AG09309 (cell line): ENCODE data around the gene CABLES2.

Experiments
- DNase-seq: peaks from one replicate; pipeline ENCODE4 v3.0.0-alpha.2; 2010; ENCODE audit warnings: low read depth
- H3K4me3 ChIP-seq: 2 replicates; pipeline ENCODE4 v1.5.1; 2011; ENCODE audit warnings: mild to moderate bottlenecking, low read depth, low read length, moderate library complexity; ENCODE audit not compliant: control insufficient read depth
- CTCF ChIP-seq: IDR thresholded peaks from 2 replicates; pipeline ENCODE4 v1.5.1; 2011; ENCODE audit warnings: mild to moderate bottlenecking, low read depth, low read length, inconsistent platforms; ENCODE audit not compliant: insufficient read depth, control insufficient read depth; ENCODE audit errors: missing control alignments

The CABLES2 gene

GRCh38 chr20:62409086-62409853 lies 2.2 kb upstream of the CABLES2 start:
- H3K4me3 ChIP-seq, result no peak overlapping the region
- no peak for TF ChIP-seq CTCF
- DNase-seq, result no peak

GRCh38 chr20:62408640-62409039 lies 1.6 kb upstream of the CABLES2 start:
- no peak overlapping the region for H3K4me3 ChIP-seq
- no peak for TF ChIP-seq CTCF
- DNase-seq, result no peak

GRCh38 chr20:62408055-62408454 lies 970 bp upstream of the CABLES2 start:
- no peak for TF ChIP-seq CTCF
- no peak overlapping the region for H3K4me3 ChIP-seq
- no peak for DNase-seq

- TF ChIP-seq CTCF, result no peak
- peak overlapping the region; percentile 52 for H3K4me3 ChIP-seq
- DNase-seq, result no peak
Observed at GRCh38 chr20:62406635-62407176, 379 bp downstream of the CABLES2 start.

- peak overlapping the region; percentile 52 for H3K4me3 ChIP-seq
- no peak for TF ChIP-seq CTCF
- no peak for DNase-seq
Observed at GRCh38 chr20:62405981-62406513, 1.0 kb downstream of the CABLES2 start.

- no peak for DNase-seq
- TF ChIP-seq CTCF, result peak; percentile 58
- no peak overlapping the region for H3K4me3 ChIP-seq
Observed at GRCh38 chr20:62405108-62405980, 1.7 kb downstream of the CABLES2 start.
